Hepatocyte (in vitro differentiated cells): ENCODE data around the gene DPP9.

Experiments used
- EZH2phosphoT487 ChIP-seq: fragments of 200-600 bp; sonication (generic); IDR thresholded peaks from one replicate; pipeline ENCODE4 v1.6.1; 2018; ENCODE audit warnings: antibody characterized with exemption, mild to moderate bottlenecking, low read depth, moderate library complexity; ENCODE audit not compliant: unreplicated experiment, severe bottlenecking
- TF ChIP-seq, protein P1 (sequence below): fragments of 200-600 bp; sonication (generic); IDR thresholded peaks from 2 replicates; pipeline ENCODE4 v1.5.1; 2016; ENCODE audit warnings: antibody characterized with exemption, mild to moderate bottlenecking; ENCODE audit not compliant: poor library complexity

DNA sequence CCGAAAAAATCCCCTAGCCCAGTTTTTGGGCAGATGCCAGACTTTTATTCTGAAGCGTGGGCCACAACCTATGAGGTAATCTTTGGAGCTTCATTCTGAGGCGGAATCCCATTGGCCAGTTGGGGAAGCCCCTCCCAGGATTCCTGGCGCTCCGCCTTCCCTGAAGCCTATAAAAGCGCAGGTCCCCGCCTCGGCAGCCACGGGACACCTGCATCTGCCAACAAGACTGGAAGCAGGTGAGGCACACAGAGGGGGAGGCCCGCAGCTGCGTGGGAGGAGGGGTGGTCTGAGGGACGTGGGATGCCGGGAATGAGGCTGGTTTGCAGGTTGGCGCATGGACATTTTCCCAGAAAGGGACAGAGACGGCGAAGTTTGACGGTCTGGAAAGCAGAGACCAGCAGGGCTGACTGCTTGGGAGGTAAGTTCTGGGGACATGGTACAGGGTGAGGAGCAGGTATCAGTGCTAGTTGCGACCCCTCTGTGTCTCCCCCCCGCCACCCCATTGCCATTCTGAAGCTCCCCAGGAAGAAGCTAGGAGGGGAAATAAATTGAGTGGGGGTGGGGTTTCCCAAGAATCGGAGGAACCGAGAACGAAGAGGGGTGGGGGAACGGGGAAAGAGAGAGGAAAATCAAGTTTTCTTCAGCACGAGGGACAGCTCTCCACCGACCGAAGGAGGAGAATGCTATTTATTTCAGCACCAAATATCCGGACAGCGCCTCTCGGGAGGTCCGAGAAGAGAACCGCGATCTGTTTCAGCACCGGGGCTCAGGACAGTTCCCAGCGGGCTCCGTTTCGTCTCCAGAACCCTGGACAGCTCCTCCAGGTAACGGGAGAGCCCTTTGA, 45.5 kb upstream of the DPP9 start:
- TF ChIP-seq, protein P1, sequence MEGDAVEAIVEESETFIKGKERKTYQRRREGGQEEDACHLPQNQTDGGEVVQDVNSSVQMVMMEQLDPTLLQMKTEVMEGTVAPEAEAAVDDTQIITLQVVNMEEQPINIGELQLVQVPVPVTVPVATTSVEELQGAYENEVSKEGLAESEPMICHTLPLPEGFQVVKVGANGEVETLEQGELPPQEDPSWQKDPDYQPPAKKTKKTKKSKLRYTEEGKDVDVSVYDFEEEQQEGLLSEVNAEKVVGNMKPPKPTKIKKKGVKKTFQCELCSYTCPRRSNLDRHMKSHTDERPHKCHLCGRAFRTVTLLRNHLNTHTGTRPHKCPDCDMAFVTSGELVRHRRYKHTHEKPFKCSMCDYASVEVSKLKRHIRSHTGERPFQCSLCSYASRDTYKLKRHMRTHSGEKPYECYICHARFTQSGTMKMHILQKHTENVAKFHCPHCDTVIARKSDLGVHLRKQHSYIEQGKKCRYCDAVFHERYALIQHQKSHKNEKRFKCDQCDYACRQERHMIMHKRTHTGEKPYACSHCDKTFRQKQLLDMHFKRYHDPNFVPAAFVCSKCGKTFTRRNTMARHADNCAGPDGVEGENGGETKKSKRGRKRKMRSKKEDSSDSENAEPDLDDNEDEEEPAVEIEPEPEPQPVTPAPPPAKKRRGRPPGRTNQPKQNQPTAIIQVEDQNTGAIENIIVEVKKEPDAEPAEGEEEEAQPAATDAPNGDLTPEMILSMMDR, result no peak
- TF ChIP-seq EZH2phosphoT487, result no peak
